22Rv1 (cell line): ENCODE measurements around the gene IGF1R.

Experiments
- ZFX ChIP-seq: fragments of 450-650 bp; IDR thresholded peaks from 2 replicates; pipeline ENCODE4 v1.6.1; 2017; ENCODE audit warnings: antibody characterized with exemption, borderline replicate concordance
- TF ChIP-seq, protein P1 (sequence below): fragments of 450-650 bp; IDR thresholded peaks from 2 replicates; pipeline ENCODE4 v1.5.1; 2017; ENCODE audit warnings: mild to moderate bottlenecking

- TF ChIP-seq, protein P1, sequence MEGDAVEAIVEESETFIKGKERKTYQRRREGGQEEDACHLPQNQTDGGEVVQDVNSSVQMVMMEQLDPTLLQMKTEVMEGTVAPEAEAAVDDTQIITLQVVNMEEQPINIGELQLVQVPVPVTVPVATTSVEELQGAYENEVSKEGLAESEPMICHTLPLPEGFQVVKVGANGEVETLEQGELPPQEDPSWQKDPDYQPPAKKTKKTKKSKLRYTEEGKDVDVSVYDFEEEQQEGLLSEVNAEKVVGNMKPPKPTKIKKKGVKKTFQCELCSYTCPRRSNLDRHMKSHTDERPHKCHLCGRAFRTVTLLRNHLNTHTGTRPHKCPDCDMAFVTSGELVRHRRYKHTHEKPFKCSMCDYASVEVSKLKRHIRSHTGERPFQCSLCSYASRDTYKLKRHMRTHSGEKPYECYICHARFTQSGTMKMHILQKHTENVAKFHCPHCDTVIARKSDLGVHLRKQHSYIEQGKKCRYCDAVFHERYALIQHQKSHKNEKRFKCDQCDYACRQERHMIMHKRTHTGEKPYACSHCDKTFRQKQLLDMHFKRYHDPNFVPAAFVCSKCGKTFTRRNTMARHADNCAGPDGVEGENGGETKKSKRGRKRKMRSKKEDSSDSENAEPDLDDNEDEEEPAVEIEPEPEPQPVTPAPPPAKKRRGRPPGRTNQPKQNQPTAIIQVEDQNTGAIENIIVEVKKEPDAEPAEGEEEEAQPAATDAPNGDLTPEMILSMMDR = no peak
- TF ChIP-seq ZFX = no peak
Measured at GRCh38 chr15:98856532-98856907, 208.2 kb downstream of the IGF1R start.
